8988T (cell line): ENCODE measurements around the gene PNPLA7.
"Not testable (repeated sequence)": the region's sequence is repeated elsewhere in the genome, so short reads cannot be mapped to it uniquely, and the experiment has no call there.

Experiments used
- DNase-seq: peaks from one replicate; pipeline ENCODE4 v3.0.0; 2011

PNPLA7 gene

DNA sequence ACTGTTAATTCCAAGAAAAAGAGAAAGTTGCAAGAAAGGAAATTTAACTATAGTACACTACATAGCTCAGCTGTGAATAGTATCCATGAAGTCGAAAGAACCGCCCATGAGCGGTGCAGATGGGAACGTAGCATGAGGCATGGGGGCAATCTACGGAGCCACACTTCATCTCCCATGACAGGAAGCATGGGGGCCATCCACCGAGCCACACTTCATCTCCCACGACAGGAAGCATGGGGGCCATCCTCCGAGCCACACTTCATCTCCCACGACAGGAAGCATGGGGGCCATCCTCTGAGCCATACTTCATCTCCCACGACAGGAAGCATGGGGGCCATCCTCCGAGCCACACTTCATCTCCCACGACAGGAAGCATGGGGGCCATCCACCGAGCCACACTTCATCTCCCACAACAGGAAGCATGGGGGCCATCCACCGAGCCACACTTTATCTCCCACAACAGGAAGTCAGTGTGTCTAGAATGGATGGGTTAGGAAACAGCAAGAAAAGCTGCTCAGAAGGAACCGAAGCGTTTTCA is 13.5 kb downstream of the PNPLA7 start:
- not testable (repeated sequence) for DNase-seq

DNA sequence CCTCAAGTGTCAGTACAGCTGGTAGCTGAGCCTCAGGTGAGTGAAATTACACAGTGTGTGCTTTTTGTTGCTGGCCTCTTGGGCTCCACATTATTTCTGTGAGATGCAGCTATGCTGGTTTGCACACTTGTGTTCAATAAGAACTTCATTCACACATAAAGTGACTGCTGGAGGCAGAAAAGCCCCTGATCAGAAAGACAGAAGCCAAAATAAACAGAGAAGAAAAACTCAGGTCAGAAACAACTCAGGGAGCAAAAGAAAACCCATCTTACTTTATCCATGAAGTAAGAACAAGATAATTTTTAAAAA is 15.1 kb downstream of the PNPLA7 start:
- no peak for DNase-seq

- DNase-seq: peak; percentile 65
Measured at GRCh38 chr9:137534256-137535119, 15.7 kb downstream of the PNPLA7 start.

GRCh38 chr9:137532891-137533468 is 17.2 kb downstream of the PNPLA7 start:
- DNase-seq: not testable (repeated sequence)

DNA sequence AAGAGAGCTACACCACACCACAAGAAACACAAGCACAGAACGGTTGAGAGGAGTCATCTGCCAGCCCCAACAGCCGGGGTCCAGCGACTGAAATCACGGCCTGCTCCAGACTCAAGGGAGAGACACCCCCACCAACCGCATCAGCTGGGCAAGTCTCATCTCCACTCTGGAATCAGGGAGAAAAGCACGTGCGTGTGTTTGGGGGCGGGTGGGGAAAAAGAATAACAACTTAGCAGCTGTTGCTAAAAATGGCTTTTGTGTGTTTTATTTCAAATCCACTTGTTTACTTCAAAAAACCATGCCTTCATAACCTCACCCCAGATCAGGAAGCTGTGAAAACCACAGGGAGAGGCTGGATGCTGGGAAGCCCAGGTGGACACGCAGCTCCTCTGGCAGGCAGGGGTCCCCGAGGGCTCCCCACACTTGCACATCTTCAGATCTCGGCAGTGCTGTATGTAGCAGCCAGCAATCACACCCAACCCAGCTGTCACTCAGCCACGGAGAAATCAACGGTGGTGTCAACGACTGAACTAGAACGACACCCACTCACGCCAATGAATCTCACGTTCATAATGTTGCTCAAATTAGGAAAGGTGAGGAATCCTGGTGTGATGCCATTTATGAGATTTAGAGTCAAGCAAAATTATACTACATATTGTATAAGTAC is 19.0 kb downstream of the PNPLA7 start:
- no peak for DNase-seq

DNA sequence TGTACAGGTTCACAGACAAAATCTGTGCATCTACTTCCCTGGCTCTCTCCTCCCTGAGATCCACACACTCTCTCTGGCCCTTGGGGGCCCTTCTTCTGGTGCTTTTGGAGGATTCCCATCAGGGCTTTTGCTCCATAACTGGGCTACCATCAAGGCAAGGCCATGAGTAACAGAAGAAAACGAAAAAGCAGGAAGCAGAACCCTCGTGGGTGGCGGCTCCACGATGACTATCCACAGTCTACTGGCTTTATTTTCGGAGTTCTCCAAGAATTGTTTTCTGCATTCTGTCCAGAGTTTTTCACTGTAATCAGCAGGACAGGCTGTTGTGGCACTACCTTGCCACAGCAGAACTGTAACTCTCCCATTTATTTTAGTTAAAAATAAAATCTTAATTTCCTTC is 19.9 kb downstream of the PNPLA7 start:
- no peak for DNase-seq

- DNase-seq: no peak
Measured at GRCh38 chr9:137524981-137525317, 25.3 kb downstream of the PNPLA7 start.

DNA sequence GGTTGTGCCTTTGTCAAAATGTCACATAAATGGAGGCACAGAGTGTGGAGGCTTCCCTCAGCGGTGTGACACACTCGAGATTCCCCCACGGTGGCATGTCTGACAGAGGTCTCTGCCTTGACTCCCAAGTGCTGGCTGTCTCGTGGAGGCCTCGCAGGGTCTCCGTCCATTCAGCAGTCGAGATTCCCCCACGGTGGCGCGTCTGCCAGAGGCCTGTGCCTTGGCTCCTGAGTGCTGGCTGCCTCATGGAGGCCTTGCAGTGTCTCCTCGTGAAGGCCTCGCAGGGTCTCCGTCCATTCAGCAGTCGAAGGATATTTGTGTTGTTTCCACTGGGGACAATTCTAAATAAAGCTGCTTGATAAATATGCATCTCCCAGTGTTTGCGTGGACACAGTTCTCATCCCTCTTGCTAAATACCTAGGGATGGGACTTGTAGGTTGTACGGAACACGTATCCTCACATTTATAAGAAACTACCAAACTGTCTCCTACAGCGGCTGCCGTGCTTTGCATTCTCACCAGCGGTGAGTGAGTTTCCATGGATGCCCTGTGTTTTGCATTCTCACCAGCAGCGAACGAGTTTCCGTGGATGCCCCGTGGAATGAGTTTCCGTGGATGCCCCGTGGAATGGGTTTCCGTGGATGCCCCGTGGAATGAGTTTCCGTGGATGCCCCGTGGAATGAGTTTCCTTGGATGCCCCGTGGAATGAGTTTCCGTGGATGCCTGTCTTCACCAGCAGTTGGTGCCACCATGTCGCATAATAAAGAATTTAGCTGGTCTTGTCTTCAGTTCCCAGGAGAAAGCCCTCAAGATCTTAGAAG is 25.8 kb downstream of the PNPLA7 start:
- DNase-seq: no peak

GRCh38 chr9:137522746-137523455 is 27.3 kb downstream of the PNPLA7 start:
- no peak for DNase-seq

GRCh38 chr9:137521405-137521985 is 28.7 kb downstream of the PNPLA7 start:
- DNase-seq: no peak

DNA sequence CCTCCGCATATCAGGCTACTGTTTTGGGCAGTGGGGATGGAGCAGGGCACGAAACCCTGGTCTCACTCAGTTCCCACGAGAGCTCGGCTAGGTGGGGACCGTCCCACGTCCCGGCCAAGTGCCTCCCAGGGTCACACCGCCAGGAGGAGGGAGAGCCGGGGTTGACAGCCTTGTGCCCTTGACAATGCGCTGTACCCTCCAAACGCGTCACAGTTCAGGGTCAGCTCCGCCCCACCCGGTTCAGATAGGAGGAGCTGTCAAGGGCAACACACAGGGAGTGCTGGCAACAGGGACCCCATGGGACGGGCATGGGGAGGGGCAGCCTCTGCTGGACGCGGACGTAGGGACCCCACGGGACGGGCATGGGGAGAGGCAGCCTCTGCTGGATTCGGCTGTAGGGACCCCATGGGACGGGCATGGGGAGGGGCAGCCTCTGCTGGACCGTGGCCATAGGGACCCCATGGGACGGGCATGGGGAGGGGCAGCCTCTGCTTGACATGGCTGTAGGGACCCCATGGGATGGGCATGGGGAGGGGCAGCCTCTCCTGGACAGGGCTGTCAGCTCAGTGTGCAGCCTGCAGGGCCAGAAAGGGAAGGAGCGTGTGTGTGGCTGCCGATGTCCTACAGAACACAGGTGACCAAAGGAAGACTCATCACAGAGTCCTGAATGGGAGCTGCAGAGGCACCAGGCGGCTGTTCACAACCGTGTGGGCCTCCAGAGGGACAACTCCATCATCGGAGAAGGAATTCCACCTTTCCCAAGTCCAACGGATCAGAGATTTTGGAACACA is 29.4 kb downstream of the PNPLA7 start:
- no peak for DNase-seq

DNA sequence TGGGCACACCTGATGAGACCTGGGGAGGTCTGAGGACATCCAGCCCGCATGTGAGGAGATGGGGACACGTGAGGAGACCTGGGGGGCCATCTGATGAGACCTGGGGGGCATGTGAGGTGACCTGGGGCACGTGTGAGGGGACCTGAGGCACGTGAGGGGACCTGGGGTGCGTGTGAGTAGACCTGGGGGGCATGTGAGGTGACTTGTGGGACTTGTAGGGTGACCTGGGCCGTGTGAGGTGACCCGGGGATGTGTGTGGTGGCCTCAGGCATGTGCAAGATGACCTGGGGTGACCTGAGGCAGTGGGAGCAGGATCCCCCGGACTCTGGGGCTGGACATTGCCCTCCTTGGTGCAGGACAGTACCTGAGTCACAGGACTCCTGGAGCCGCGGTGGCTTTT is 30.6 kb downstream of the PNPLA7 start:
- DNase-seq: no peak

GRCh38 chr9:137518661-137519459 is 31.3 kb downstream of the PNPLA7 start:
- not testable (repeated sequence) for DNase-seq

DNA sequence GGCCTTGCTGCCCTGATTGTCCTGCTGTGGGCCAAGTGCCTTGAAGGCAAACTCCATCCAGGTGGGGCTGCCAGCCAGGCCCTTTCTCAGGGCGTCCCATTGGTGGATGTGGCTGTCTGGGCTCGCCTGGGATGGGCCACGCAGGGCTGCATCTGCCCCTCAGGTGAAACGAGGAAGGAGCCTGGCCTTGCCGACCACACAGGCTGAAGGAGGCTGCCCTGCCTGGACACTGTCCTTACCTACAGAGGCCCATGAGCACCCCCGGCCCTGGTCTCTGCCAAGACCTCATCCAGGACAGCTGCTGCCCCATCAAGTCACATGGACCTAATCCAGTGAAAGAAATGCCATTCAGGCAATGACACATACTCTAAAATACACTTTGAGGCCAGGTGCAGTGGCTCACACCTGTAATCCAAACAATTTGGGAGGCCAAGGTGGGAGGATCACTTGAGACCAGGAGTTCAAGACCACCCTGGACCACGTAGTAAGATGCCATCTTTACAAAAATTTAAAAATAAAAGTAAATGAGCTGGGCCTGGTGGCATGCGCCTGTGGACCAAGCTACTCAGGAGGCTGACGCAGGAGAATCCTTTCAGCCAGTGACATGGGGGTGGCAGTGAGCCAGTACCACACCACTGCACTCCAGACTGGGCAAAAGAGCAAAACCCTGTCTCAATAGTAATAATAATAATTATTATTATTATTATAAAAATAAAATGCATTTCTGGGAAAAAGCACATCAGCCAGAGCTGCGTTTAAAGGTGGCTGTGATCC is 33.9 kb downstream of the PNPLA7 start:
- no peak for DNase-seq

GRCh38 chr9:137515338-137515724 is 34.9 kb downstream of the PNPLA7 start:
- peak; percentile 8 for DNase-seq

- no peak for DNase-seq
Measured at GRCh38 chr9:137514691-137515337, 35.4 kb downstream of the PNPLA7 start.

GRCh38 chr9:137513801-137514570 is 36.2 kb downstream of the PNPLA7 start:
- DNase-seq: peak; percentile 53

DNA sequence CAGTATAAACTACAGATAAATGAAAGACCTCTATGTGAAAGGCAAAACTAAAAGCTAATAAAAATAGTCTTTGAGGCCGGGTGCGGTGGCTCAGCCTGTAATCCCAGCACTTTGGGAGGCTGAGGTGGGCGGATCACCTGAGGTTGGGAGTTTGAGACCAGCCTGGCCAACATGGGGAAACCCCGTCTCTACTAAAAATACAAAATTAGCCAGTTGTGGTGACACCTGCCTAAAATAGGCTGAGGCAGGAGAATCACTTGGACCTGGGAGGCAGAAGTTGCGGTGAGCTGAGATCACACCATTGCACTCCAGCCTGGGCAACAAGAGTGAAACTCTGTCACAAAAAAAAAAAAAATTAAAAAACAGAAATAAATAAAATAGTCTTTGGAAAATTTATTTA is 37.1 kb downstream of the PNPLA7 start:
- DNase-seq: not testable (repeated sequence)
